ENCODE data around the gene NPAS1. TPM values are rescaled to one million over a fixed set of nuclear protein-coding genes. Genes with fewer than 3 reads are reported as not detected.

The NPAS1 gene
- total and polyA plus RNA-seq, 2 of the 13 experiments (the other 11 are each of a cell fraction or from before 2014, with no cell fraction given) = 0.35 to 2.9 TPM

DNA sequence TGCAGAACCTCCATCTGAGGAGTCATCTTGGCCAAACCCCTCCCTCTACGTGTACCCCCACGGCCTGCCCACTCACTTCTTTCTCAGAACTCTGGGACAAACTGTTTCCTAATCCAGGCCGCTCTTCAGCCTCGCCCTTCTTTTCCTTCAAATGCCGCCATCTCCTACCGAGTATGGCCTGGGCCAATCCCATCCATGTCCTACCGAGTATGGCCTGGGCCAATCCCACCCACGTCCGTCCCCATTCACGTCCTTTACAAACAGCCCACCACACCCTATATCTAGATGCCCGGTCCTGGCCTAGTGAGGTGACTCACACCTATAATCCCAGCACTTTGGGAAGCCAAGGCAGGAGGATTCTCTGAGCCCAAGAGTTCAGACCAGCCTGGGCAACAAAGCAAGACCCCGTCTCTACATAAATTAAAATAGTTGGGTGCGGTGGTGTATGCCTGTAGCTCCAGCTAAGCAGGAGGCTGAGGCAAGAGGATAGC is 27.7 kb downstream of the NPAS1 start:
- 78% methylated on average over 13 of the region's 13 CpGs for WGBS (ENCODE audit: low lambda C conversion rate)
- peak overlapping the region; percentile 54 for H3K9ac ChIP-seq (ENCODE audit: insufficient read depth, low read depth, low read length)
- H3K79me2 ChIP-seq (ENCODE audit: insufficient read depth, low read length) = peaks cover 3% of the 10 kb centered on the region
- in situ Hi-C loops (cut with HindIII; ENCODE audit: extremely low pct_ligation_motif_present, low pct_unique_long_range_greater_than_20kb) = no loop called here
- CTCF ChIA-PET (ENCODE audit: low intra/inter-chr PET ratio, low total read pairs) = no interaction called here
- H3K27ac ChIP-seq (ENCODE audit: extremely low read length, insufficient read depth, low read length) = peak overlapping the region; percentile 66
- ATAC-seq = no peak; the same call in 2 of the 3 replicates
- no peaks in the 10 kb centered on the region for H3K27me3 ChIP-seq (ENCODE audit: control insufficient read depth in 1 of 2, insufficient read depth in 2 of 2, low read length in 2 of 2)
- H2AFZ ChIP-seq (ENCODE audit: low read length) = no peak overlapping the region
- BruUV-seq (replicated peaks) = no TSS peak
- peaks cover 15% of the 10 kb centered on the region for H3K4me1 ChIP-seq (ENCODE audit: insufficient read depth, low read length)
- FAIRE-seq = no peak
- no peaks in the 10 kb centered on the region for H3K36me3 ChIP-seq (replicated peaks in 1 of 2; ENCODE audit: control insufficient read depth in 1 of 2, insufficient read depth in 2 of 2, low read length in 2 of 2)
- peak overlapping the region; percentile 75 for H3K4me2 ChIP-seq (ENCODE audit: low read depth, low read length)
- no peaks in the 10 kb centered on the region for H3K9me3 ChIP-seq (ENCODE audit: low read length)
- POLR2A ChIA-PET = interaction anchor here (0.6 to 1.7 kb wide), 11 partner anchors 11 to 259 kb away, joined by 3 to 22 read pairs (median 5); partner anchors contain the start of genes CCDC9, SLC1A5 and ZC3H4
- DNase-seq (ENCODE audit: low spot score) = no peak
- intact Hi-C loops (cut with micrococcal nuclease; ENCODE audit: unreplicated experiment) = no loop called here
- no peaks in the 10 kb centered on the region for H4K20me1 ChIP-seq (ENCODE audit: insufficient read depth, low read length)
- H3K4me3 ChIP-seq (replicated peaks in 1 of 3; ENCODE audit: insufficient read depth in 1 of 3, low read depth in 2 of 3, low read length in 3 of 3) = peak overlapping the region; percentile 68 to 81 (median 73); a peak in 5 of 6 replicates
- no peak for TF ChIP-seq MIER3 (CRISPR knock-in tag; IDR thresholded peaks at IDR 0.05; ENCODE audit: borderline replicate concordance)
- TF ChIP-seq ZMYM3 (CRISPR knock-in tag; IDR thresholded peaks at IDR 0.05) = 0 out of 2 replicates have a peak, but pooled peaks have one; percentile 8
- TF ChIP-seq, protein P1, sequence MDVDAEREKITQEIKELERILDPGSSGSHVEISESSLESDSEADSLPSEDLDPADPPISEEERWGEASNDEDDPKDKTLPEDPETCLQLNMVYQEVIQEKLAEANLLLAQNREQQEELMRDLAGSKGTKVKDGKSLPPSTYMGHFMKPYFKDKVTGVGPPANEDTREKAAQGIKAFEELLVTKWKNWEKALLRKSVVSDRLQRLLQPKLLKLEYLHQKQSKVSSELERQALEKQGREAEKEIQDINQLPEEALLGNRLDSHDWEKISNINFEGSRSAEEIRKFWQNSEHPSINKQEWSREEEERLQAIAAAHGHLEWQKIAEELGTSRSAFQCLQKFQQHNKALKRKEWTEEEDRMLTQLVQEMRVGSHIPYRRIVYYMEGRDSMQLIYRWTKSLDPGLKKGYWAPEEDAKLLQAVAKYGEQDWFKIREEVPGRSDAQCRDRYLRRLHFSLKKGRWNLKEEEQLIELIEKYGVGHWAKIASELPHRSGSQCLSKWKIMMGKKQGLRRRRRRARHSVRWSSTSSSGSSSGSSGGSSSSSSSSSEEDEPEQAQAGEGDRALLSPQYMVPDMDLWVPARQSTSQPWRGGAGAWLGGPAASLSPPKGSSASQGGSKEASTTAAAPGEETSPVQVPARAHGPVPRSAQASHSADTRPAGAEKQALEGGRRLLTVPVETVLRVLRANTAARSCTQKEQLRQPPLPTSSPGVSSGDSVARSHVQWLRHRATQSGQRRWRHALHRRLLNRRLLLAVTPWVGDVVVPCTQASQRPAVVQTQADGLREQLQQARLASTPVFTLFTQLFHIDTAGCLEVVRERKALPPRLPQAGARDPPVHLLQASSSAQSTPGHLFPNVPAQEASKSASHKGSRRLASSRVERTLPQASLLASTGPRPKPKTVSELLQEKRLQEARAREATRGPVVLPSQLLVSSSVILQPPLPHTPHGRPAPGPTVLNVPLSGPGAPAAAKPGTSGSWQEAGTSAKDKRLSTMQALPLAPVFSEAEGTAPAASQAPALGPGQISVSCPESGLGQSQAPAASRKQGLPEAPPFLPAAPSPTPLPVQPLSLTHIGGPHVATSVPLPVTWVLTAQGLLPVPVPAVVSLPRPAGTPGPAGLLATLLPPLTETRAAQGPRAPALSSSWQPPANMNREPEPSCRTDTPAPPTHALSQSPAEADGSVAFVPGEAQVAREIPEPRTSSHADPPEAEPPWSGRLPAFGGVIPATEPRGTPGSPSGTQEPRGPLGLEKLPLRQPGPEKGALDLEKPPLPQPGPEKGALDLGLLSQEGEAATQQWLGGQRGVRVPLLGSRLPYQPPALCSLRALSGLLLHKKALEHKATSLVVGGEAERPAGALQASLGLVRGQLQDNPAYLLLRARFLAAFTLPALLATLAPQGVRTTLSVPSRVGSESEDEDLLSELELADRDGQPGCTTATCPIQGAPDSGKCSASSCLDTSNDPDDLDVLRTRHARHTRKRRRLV (CRISPR knock-in tag; IDR thresholded peaks at IDR 0.05) = no peak
- TF ChIP-seq, protein P2, sequence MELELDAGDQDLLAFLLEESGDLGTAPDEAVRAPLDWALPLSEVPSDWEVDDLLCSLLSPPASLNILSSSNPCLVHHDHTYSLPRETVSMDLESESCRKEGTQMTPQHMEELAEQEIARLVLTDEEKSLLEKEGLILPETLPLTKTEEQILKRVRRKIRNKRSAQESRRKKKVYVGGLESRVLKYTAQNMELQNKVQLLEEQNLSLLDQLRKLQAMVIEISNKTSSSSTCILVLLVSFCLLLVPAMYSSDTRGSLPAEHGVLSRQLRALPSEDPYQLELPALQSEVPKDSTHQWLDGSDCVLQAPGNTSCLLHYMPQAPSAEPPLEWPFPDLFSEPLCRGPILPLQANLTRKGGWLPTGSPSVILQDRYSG (CRISPR knock-in tag; IDR thresholded peaks at IDR 0.05) = no peak
- TF ChIP-seq PHF21A (CRISPR knock-in tag; IDR thresholded peaks at IDR 0.05) = no peak
- TF ChIP-seq, protein P3, sequence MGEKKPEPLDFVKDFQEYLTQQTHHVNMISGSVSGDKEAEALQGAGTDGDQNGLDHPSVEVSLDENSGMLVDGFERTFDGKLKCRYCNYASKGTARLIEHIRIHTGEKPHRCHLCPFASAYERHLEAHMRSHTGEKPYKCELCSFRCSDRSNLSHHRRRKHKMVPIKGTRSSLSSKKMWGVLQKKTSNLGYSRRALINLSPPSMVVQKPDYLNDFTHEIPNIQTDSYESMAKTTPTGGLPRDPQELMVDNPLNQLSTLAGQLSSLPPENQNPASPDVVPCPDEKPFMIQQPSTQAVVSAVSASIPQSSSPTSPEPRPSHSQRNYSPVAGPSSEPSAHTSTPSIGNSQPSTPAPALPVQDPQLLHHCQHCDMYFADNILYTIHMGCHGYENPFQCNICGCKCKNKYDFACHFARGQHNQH (CRISPR knock-in tag; IDR thresholded peaks at IDR 0.05) = no peak
- no peak for TF ChIP-seq MAFG (CRISPR knock-in tag; IDR thresholded peaks at IDR 0.05)
- 0 out of 2 replicates have a peak, but pooled peaks have one; percentile 51 for TF ChIP-seq ZMYM4 (CRISPR knock-in tag; IDR thresholded peaks at IDR 0.05)
- TF ChIP-seq, protein P4, sequence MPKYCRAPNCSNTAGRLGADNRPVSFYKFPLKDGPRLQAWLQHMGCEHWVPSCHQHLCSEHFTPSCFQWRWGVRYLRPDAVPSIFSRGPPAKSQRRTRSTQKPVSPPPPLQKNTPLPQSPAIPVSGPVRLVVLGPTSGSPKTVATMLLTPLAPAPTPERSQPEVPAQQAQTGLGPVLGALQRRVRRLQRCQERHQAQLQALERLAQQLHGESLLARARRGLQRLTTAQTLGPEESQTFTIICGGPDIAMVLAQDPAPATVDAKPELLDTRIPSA (CRISPR knock-in tag; IDR thresholded peaks at IDR 0.05; ENCODE audit: borderline replicate concordance) = no peak
- TF ChIP-seq SMC3 (IDR thresholded peaks at IDR 0.05; ENCODE audit: low read length) = no peak
- no peak for TF ChIP-seq ZNF777 (CRISPR knock-in tag; IDR thresholded peaks at IDR 0.05)
- TF ChIP-seq HIVEP1 (CRISPR knock-in tag; IDR thresholded peaks at IDR 0.05) = no peak
- TF ChIP-seq, protein P5, sequence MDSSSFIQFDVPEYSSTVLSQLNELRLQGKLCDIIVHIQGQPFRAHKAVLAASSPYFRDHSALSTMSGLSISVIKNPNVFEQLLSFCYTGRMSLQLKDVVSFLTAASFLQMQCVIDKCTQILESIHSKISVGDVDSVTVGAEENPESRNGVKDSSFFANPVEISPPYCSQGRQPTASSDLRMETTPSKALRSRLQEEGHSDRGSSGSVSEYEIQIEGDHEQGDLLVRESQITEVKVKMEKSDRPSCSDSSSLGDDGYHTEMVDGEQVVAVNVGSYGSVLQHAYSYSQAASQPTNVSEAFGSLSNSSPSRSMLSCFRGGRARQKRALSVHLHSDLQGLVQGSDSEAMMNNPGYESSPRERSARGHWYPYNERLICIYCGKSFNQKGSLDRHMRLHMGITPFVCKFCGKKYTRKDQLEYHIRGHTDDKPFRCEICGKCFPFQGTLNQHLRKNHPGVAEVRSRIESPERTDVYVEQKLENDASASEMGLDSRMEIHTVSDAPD (CRISPR knock-in tag; IDR thresholded peaks at IDR 0.05) = no peak
- peak; percentile 5 for TF ChIP-seq ZNF781 (CRISPR knock-in tag; IDR thresholded peaks at IDR 0.05; ENCODE audit: borderline replicate concordance, not compliant biosample characterization)
- no peak for TF ChIP-seq STAT5B (CRISPR knock-in tag; IDR thresholded peaks at IDR 0.05)
- TF ChIP-seq SRSF1 (optimal IDR thresholded peaks at IDR 0.05; ENCODE audit: low read depth, low read length) = no peak
